ENCODE results near the gene HSPA12B.

- no peak for TF ChIP-seq CTCF (IDR thresholded peaks at IDR 0.05)
- no peak for TF ChIP-seq POLR2AphosphoS5 (IDR thresholded peaks at IDR 0.05; ENCODE audit: low read depth, low read length)
These were observed 9.5 kb downstream of the HSPA12B start for GRCh38 chr20:3741836-3742458.
